LHCN-M2 (cell line): ENCODE results near the gene SPOCK1. TPM values are rescaled to one million over a fixed set of nuclear protein-coding genes. Genes with fewer than 3 reads are reported as not detected.
"Not testable (repeated sequence)": the region's sequence is repeated elsewhere in the genome, so short reads cannot be mapped to it uniquely, and the experiment has no call there.

Experiments
- DNase-seq: peaks from one replicate; pipeline ENCODE4 v3.0.0-alpha.2; 2012; ENCODE audit warnings: low read depth
- total RNA-seq: library from RNA; depleted of rRNA; stranded (reverse); fragments of >200 nt; gene quantifications from 2 replicates; pipeline ENCODE4 v1.2.3, GENCODE V29; 2014

The SPOCK1 gene
- total RNA-seq, 1 experiment from 2014 or later, result 23.2 TPM

GRCh38 chr5:137395011-137395755 lies 103.9 kb downstream of the SPOCK1 start:
- DNase-seq, result peak; percentile 85

- no peak for DNase-seq
These were observed 104.7 kb downstream of the SPOCK1 start for GRCh38 chr5:137394380-137394779.

GRCh38 chr5:137393196-137393993 lies 105.7 kb downstream of the SPOCK1 start:
- no peak for DNase-seq

GRCh38 chr5:137392261-137392660 lies 106.9 kb downstream of the SPOCK1 start:
- DNase-seq, result no peak

GRCh38 chr5:137391044-137391443 lies 108.1 kb downstream of the SPOCK1 start:
- DNase-seq, result not testable (repeated sequence)

GRCh38 chr5:137389042-137389441 lies 110.1 kb downstream of the SPOCK1 start:
- no peak for DNase-seq

- no peak for DNase-seq
These were observed 114.1 kb downstream of the SPOCK1 start for GRCh38 chr5:137385064-137385463.

GRCh38 chr5:137383909-137384308 lies 115.2 kb downstream of the SPOCK1 start:
- no peak for DNase-seq

- no peak for DNase-seq
These were observed 117.6 kb downstream of the SPOCK1 start for GRCh38 chr5:137381555-137381954.

- DNase-seq, result no peak
These were observed 119.4 kb downstream of the SPOCK1 start for GRCh38 chr5:137379555-137380286.

- DNase-seq, result no peak
These were observed 123.2 kb downstream of the SPOCK1 start for GRCh38 chr5:137375741-137376526.

GRCh38 chr5:137374110-137374714 lies 124.9 kb downstream of the SPOCK1 start:
- no peak for DNase-seq

GRCh38 chr5:137372773-137373160 lies 126.4 kb downstream of the SPOCK1 start:
- peak; percentile 34 for DNase-seq

- no peak for DNase-seq
These were observed 126.9 kb downstream of the SPOCK1 start for GRCh38 chr5:137372016-137372772.

GRCh38 chr5:137370096-137371071 lies 128.7 kb downstream of the SPOCK1 start:
- DNase-seq, result peak; percentile 81

GRCh38 chr5:137368651-137369050 lies 130.5 kb downstream of the SPOCK1 start:
- no peak for DNase-seq

GRCh38 chr5:137367951-137368350 lies 131.2 kb downstream of the SPOCK1 start:
- peak; percentile 28 for DNase-seq

- DNase-seq, result no peak
These were observed 132.6 kb downstream of the SPOCK1 start for GRCh38 chr5:137366526-137366925.
